Stomach (tissue), 4 donors: ENCODE results near the gene CFAP299.

Source experiments
- CTCF ChIP-seq, 7 experiments: fragments of 450-650 bp in 4 of 7; fragments of 200-600 bp in 3 of 7; sonication (generic) in 3 of 7; IDR thresholded peaks; one replicate each; pipeline ENCODE4 v1.5.1; 2016 to 2019; ENCODE audit warnings: antibody characterized with exemption in 7 of 7, control low read depth in 2 of 7, mild to moderate bottlenecking in 1 of 7
- EP300 ChIP-seq: sonication (generic); formaldehyde crosslinking; IDR thresholded peaks from one replicate; pipeline ENCODE4 v1.6.1; 2017; ENCODE audit warnings: antibody characterized with exemption
- POLR2A ChIP-seq, 4 donors: fragments of 450-650 bp; IDR thresholded peaks; one replicate each; pipeline ENCODE4 v1.6.1; 2016; ENCODE audit warnings: antibody characterized with exemption in 4 of 4, control low read depth in 2 of 4, mild to moderate bottlenecking in 1 of 4, moderate library complexity in 1 of 4

GRCh38 chr4:80989921-80990544 is 654.5 kb downstream of the CFAP299 start:
- TF ChIP-seq EP300 (no peak), CTCF (IDR thresholded peaks at IDR 0.05) (peak in 5 of 7 experiments; percentile 43 to 77 (median 57)), POLR2A (IDR thresholded peaks at IDR 0.05) (no peak)
